COLO668 (cell line): Measurements from ENCODE around the gene ZNF273.
"Not testable (repeated sequence)": the region's sequence is repeated elsewhere in the genome, so short reads cannot be mapped to it uniquely, and the experiment has no call there.

Experiments used
- DNase-seq: peaks from one replicate; lab custom pipeline; 2025; ENCODE audit not compliant: unreplicated experiment; lab: John Stamatoyannopoulos, UW

Gene ZNF273

DNA sequence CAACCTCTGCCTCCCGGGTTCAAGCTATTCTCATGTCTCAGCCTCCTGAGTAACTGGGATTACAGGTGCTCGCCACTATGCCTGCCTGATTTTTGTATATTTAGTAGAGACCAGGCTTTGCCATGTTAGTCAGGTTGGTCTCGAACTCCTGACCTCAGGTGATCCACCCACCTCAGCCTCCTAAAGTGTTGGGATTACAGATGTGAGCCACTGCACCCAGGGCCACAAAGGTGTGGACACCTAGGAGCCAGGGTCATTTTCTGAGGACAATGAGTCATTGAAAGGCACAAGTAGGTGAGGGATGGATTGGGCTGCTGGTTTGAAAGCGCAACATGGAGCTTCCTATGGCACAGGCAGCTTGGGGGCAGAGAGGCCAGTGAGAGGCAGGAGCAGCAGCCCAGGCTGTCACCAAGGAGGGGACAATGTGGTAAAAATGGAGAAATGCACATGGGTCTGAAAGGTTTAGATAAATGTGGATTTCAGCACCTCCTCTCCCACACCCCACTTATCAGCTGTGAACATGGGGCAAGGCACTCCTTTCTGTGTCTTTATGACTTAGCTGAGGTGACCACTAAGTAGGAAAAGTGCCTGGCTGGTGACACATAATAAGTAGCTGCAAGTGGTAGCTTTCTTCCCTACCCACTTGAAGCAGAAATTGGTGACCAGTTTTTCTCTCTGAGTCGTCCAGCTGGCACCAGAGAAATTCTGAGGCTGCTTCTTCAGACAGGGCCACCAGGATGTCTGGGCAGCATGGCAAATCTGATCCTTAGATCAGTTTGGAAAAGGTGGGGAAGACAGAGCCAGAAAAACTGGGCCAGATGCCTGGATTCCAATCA lies 41.8 kb downstream of the ZNF273 start:
- DNase-seq, result not testable (repeated sequence)

DNA sequence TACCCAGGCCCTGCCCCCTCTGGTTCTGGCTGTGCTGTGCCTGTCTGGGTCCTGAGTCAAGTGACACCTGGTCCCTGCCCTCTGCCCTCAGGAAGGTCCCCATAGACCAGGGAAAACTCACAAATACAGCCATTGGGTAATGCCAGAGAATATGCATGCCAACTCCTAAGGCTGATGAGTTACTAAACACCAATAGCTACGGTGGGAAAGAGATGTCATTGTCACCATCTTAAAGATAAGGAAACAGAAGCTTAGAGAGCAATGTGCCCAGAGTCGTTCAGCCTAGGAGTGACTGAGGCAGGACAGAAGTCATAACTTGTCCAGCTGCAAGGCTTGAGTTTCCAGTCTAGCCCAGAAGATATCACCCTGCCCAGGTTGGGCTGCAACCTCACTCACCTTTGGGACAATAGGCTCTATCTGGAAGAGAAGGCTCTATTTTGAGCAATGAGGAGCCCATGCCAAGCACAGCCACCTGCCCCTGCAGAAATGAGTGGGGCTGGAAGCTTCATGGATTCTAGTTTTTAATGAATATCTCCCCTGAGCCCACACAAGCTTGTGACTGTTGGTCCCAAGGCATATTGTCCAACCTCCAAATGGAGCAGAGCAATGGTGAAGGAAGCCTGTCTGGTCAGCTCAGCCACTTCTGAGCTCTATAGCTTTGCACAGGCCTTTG lies 42.6 kb downstream of the ZNF273 start:
- no peak for DNase-seq

DNA sequence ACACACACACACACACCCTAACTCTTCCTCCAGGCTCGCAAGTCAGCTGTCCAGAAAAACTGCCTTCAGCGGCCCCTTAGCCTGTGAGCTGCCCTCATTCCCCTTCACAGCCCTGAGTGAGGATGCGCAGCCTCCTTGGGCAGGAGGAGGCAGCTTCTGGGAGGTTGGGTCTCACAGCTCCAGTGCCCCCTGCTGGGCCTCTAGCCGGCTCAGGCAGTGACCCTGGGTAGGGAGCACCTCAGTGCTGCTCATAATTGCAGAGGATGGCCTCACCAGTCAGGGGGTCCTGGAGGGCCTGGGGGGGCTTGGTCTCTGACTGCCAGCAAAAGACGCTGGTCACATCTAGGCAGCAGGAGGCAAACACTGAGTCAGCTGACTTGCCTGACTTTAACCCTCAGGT lies 43.7 kb downstream of the ZNF273 start:
- peak; percentile 38 for DNase-seq

DNA sequence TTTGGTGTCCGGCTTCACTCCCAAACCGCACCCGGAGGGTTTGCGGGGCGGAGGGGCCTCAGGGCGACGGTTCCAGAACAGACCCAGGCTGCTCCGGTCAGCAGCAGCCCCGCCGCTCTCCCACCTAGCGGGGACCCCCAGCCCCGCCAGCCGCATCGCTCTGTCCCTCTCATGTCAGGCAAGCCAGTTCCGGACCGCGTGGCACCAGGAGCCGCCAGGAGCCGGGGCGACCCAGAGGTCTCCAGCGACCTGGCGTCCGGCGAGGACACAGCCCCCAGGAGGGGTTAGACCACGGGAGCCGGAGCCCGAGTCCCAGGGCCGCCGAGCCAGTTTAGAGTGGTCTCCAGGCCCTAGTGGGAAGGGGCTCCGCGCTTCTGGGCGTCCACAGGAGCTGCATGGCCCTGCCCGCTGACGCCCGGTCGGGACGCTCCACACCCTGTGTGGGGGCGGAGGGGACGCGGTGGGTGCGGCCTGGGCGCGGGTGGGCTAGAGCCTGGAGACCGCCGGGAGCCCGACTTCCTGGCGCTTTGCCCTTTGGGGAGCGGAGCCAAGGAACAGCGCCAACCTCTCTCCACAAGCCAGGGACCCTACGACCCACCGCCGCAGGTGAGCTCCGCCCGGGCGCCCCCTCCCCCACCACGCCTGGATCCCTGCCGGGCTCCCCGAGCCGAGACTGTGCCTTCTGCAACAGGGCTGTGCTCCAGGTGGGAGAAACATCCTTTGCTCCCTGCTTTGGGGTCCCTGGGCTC lies 44.4 kb downstream of the ZNF273 start:
- peak; percentile 28 for DNase-seq

DNA sequence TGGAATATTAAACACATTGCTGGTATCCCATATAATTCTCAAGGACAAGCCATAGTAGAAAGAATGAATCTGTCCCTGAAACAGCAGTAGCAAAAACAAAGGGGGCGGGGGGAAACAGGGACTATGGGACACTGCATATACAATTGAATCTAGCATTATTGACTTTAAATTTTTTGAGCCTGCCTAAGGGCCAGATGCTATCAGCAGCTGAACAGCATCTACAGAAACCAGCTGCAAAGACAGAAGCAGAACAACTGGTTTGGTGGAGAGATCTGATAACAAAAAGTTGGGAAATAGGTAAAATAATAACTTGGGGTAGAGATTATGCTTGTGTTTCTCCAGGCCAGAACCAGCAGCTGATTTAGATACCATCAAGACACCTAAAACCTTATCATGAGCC lies 45.7 kb downstream of the ZNF273 start:
- DNase-seq, result not testable (repeated sequence)

- peak; percentile 55 for DNase-seq
These were observed 47.6 kb downstream of the ZNF273 start for GRCh38 chr7:64950673-64951072.

- DNase-seq, result peak; percentile 8
These were observed 48.3 kb downstream of the ZNF273 start for GRCh38 chr7:64951250-64951848.

DNA sequence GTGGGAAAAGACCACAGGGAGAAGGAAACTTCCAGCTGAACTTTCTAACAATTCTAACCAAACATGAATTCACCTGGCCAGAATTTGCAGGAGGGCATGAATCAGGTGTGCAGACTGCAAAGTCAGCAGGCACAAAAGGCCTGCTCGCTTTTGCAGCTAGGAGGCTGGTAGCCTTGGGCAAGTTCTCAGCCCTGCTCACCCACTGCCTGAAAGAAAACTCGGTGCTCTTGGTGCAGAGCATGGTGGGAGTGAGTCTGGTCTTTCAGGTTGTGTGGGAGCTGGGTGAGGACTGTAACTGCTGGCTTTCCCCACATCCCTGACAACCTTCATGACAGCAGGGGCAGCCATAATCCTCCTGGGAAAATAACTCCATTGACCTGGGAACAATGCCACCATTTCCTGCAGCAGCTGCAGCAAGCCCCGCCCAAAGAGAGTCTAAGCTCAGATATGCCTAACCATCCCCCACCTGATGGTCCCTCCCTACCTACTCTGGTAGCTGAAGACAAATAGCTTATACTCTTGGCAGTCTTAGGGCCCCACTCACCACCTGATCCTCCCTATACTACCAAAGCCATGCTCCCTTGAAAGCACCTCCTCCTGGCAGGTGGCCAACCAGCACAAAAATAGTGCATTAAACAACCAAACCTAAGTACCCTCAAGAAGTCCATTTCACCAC lies 56.1 kb downstream of the ZNF273 start:
- peak; percentile 74 for DNase-seq

GRCh38 chr7:64965594-64965993 lies 62.5 kb downstream of the ZNF273 start:
- DNase-seq, result no peak

DNA sequence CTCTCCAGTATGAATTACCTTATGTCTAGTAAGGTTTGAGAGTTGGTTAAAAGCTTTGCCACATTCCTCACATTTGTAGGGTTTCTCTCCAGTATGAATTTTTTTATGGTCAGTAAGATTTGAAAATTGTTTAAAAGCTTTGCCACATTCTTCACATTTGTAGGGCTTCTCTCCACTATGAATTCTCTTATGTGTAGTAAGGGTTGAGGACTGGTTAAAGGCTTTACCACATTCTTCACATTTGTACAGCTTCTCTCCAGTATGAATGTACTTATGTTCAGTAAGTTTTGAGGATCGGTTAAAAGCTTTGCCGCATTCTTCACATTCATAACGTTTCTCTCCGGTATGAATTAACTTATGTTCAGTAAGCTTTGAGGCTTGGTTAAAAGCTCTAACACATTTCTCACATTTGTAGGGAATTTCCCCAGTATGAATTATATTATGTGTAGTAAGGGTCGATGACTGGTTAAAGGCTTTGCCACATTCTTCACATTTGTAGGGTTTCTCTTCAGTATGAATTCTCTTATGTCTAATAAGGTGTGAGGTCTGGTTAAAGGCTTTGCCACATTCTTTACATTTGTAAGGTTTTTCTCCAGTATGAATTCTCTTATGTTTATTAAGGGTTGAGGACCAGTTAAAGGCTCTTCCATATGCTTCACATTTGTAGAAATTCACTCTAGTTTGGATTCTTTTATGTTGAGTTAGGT lies 75.6 kb downstream of the ZNF273 start:
- no peak for DNase-seq
